Astrocyte of the hippocampus (primary cell): ENCODE data around the gene FAM89B.

Experiments used
- DNase-seq: peaks from one replicate; pipeline ENCODE4 v3.0.0; 2011; ENCODE audit warnings: low read depth, low spot score

Gene FAM89B

GRCh38 chr11:65573391-65574079 is 1.2 kb downstream of the FAM89B start:
- no peak for DNase-seq

DNA sequence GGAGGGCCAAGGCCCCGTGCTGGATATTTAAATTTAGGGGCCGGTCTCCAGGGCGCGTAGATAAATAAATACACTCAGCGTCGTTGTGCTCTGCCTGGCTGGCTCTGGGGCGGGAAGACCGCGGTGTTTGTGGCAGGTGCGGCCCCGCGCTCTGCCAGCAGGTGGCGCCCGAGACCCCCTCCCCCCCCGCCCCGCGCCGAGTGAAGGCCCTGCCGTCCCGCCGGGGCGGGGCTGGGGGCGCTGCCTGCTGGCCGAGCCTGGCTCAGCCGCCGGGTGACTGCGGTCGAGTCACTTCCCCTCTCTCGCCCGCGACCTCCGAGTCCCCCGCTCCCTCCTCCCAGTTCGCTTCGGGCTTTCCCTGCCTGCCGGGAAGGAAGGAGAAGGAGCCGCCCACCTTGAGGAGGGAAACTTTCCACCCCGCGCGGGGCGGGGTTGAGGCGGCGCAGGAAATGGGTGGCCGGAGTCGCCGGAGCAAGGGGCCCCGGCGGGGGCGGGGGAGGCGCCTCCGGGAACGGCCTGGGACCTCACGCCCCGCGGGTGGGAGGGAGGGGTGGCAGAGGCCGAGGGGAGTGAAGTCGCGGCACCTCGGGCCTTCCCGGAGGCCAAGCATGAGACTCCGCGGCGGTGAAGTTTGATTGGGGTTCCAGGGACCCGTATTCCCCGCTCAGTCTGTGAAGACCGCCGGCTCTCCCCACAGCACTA is 1.9 kb downstream of the FAM89B start:
- peak; percentile 98 for DNase-seq

DNA sequence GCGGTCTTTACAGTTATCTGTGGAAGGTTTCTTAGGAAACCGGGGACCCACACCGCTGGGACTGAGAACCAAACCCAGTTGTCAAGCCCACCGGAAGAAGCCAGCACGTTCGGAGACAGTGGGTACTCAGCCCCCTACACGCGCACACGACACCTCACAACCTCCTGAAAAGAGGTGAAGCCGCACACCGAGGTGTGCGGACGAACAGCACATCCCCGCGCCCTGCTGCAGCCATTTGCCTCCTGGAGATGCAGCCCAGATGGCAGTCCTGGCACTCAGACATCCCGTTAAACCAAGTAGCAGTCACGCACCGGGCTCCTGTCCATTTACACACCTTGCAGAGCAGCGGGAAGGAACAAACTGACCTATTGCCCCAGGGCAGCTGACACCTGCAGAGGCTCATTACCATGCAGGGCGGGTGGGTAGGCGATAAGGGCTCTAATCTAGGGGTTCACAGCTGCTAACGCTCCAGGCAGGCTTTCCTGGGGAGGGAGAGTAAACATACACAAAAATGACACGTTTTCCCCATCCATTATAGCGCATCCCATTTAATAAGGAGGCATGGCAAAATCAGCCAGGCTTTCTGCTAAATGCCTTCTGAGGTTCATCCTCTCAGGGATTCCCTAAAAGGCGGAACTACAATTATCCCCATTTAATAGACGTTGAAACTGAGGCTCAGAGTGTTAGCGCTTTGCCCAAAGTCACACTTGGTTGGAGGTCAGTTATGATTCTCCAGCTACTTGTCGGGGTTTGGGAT is 2.7 kb downstream of the FAM89B start:
- peak; percentile 50 for DNase-seq

GRCh38 chr11:65575568-65576231 is 3.4 kb downstream of the FAM89B start, which contains the start of gene EHBP1L1:
Gene EHBP1L1, plus strand, starts transcription at chr11:65576053. Its CDS starts 250 bp downstream, at chr11:65576303.
- peak; percentile 65 for DNase-seq

DNA sequence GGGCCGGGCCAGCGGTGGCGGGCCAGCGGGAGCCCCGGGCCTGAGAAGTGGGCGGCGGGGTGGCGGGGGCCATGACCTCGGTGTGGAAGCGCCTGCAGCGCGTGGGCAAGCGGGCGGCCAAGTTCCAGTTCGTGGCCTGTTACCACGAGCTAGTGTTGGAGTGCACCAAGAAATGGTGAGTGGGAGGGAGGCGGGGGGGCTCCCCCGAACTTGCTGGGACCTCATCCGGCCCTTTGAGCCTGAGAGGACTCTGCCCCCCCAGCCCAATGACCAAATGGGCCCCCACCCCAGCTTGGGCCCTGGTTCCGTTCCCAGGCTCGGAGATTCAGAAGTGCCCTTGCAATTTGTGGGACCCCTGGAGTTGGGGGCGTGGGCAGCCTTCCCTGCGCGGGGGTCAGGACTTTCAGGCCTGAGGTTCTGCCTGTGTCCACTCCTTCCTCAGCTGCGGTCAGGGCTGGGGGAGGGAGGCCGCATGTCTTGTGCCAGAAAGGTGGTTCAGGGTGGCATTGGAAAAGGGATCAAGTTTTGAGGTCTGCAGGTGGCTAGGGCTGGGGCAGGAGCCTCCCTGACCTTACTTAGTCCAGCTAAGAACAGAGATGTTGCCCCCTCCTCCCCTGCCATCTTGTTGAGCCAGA is 4.0 kb downstream of the FAM89B start:
- DNase-seq: no peak

DNA sequence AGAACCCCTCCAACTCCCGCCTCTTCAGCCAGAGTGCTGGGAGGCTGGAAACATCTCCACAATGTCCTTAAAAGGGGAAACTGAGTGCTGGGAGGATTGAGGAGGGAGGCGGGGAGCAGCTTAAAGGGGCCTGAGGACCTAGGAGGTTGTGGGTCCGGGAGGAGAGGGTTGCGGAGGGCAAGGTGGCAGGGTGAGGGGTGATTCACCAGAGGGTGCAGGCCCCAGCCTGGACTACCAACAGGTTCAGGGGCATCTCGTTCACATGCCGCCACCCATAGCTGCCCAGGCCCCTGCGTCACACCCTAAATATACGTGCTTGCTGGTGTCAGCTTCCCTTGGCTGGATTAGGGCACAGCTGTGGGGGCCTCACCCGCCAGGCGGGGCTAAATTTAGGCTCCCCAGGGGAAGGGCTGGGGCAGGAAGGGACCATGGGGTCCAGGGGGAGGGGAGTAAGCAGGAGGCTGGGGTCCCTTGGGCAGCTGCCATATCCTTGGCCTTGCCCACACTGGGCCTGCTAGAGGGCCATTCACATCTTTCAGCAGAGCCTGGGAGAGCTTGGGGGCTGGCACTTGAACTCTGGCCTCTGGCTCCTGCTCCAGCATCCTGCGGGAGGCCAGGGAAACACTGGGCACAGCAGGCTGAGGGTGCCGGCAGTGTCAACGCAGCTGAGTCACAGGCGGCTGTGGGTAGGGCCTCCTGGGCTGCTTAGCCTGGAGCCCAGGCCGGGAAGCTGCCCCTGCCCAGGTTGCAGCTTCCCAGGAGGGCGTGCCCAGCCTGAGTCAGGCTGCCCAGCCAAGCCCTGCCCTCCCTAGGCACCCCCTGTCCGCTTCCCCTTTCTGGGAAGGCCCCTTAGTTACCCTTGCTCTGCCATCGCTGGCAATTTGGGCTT is 4.8 kb downstream of the FAM89B start:
- peak; percentile 84 for DNase-seq

- no peak for DNase-seq
Observed at GRCh38 chr11:65577756-65578109, 5.4 kb downstream of the FAM89B start.

- DNase-seq: no peak
Observed at GRCh38 chr11:65578134-65578533, 5.8 kb downstream of the FAM89B start.

DNA sequence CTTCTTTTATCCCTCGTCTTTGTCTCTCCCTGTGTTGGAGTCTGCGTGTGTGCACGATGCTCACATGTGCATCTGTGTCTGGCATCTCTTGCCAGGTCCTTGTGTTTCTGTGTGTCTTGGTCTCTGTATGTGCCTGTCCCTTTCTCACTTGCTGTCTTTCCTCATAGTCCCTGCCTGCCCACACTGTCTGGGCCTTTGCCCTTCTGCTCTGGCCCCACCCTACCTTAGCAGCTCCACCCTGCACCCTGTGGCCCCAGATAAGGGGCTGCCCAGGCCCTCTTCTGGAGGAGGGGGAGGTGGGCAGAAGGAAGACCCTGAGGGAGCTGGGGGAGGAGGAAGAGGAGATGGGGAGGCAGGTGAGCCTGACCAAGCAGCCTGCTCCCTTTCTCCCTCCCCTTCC is 6.3 kb downstream of the FAM89B start:
- no peak for DNase-seq

DNA sequence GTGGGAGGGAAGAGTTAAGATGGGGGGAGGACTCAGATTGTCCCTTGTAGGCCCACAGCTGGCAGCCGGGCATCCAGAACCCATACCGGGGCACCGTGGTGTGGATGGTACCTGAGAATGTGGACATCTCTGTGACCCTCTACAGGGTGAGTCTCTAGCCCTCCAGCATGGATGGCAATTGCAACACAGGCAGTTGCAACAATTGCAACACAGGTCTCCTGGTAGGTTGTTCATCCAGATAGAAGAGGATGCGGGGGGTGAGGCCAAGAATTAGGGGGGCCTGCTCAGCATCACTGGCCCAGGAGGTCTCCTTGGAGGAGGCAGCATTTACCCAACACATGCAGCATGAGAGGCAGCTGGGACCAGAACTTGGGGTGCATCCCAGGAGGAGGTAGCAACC is 7.0 kb downstream of the FAM89B start:
- DNase-seq: no peak

DNA sequence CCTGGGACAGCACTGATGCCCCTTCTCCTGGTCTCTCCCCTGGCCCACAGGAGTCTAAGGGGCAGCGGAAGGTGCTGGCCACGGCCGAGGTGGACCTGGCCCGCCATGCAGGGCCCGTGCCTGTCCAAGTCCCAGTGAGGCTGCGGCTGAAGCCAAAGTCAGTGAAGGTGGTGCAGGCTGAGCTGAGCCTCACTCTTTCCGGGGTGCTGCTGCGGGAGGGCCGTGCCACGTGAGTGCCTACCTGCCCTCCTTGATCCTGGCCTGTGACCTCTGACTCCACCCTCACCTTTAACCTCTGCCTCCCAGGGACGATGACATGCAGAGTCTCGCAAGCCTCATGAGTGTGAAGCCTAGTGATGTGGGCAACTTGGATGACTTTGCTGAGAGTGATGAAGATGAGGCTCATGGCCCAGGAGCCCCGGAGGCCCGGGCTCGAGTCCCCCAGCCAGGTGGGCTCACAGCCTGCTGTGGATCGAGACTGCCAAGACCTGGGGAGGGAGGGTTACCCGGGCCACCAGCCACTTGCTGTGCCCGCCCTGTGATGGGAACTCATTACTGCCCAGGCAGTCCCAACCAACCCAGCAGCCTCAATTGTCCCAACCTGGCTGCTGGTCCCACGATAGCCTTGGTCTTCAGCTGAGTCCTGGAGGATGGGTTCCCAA is 7.8 kb downstream of the FAM89B start:
- DNase-seq: no peak

DNA sequence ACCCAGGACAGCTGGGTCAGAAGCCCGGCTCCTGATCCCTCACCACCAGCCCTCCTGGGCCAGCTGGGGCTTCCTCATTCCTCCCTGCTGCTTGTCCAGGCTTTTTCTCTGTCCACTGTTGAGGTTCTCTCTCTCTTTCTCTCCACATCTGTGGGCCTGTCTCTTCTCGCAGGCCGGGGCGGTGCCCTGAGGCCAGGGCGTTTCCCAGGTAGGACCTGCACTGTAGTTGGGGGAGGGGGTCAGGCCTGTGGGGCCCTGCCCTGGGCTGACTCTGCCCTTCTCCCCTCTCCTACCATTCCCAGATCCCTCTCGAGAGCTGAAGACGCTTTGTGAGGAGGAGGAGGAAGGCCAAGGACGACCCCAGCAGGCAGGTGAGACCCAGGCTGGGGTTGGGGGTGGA is 8.4 kb downstream of the FAM89B start:
- no peak for DNase-seq

DNA sequence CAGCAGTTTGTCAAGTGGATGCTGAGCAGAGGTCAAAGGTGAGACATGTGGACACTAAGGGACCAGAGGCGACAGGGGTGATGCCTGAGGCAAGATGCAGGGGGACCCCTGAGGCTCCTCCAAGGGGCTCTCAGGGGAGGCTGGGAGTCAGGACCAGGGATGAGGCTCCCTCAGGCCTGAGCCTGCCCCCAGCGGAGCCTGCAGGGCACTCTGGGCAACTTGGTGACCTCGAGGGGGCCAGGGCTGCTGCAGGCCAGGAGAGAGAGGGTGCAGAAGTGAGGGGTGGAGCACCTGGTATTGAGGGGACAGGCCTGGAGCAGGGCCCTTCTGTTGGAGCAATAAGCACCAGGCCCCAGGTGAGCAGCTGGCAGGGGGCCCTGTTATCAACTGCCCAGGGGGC is 9.6 kb downstream of the FAM89B start:
- no peak for DNase-seq

DNA sequence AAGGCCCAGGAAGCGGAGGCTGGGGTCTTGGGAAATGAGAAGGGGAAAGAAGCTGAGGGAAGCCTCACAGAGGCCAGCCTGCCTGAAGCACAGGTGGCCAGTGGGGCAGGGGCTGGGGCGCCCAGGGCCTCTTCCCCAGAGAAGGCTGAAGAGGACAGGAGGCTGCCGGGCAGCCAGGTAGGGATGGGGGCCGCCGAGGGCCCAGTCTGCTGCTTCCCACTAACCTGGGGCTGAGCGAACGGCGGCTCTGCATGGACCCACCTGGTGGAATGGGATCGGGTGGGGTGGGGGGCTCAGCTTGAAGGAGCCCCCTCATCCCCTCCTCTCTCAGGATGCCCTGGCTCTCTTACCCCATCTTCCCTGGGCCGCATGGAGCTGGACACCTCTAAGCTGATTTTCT is 11.3 kb downstream of the FAM89B start:
- DNase-seq: no peak

DNA sequence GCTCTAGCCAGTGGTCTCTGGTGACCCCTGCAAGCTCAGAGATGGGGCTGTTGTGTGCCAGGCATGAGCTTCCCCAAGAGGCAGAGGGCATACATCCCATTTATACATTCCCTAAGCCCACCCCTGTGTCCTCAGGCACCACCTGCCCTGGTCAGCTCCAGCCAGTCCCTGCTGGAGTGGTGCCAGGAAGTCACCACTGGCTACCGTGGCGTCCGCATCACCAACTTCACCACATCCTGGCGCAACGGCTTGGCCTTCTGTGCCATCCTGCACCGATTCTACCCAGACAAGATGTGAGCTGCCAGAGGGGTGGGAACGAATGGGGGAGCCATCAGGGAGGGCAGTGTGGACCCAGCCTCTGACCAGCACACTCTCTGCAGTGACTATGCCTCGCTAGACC is 11.8 kb downstream of the FAM89B start:
- DNase-seq: no peak

DNA sequence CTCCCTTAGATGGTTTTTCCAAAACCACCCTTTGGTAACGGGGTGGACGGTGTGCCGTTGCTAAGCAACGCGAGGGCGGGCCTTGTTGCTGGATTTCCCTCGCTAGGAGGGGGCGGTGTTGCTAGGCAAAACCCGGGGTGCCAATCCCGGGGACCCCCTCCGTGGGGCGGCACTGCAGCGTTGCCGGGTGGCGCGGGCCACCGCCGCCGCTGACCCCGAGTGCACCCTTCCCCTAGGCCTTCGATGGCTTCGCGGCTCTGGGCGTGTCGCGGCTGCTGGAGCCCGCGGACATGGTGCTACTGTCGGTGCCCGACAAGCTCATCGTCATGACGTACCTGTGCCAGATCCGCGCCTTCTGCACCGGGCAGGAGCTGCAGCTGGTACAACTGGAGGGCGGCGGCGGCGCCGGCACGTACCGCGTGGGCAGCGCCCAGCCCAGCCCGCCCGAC is 12.4 kb downstream of the FAM89B start:
- DNase-seq: peak; percentile 59

GRCh38 chr11:65585396-65586246 is 13.3 kb downstream of the FAM89B start:
- DNase-seq: no peak

DNA sequence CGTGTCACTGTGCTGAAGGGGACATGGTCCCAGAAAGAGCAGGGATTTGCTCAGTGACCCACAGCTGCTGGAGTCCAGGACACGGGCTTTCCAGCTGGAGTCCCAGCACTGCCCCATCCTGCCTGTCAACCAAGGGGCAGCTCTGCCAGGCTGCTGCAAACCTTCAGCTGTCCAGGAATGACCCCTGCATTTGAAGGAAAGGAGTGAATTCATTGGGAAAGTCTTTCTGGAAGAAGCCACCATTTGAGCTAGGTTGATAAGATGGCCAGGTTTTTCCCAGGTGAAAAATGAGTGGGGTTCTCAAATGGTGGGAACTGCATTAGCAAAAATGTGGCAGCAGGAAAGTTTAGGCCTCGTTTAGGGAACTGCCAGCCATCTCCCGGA is 13.9 kb downstream of the FAM89B start:
- DNase-seq: no peak

DNA sequence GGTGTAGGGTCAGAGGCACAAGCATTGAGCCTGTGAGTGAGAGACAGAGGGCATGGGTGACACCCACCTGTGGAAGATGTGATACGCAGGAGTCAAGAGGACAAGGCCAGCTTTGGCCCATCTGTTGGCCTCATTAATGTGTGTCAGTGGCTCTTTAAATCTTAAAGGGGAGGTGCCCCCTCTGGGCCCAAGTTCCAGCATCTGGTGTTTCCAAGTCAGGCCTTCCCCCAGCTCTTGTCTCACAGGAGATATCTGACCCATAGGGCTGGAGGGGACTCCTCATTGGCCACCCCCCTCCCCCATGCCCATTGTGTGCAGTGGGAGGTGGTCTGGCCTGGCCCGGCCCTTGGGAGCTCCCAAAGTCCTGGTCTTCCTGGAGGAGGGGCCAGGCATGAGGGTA is 14.3 kb downstream of the FAM89B start:
- DNase-seq: no peak
